Activated CD4-positive, alpha-beta T cell treated with anti-CD3 and anti-CD28 coated beads, Interleukin-10, Interleukin-2, amounts not matched to agents 100 ng/mL and 50 ng/mL, durations not matched to agents 16 hours and 8 hours (primary cell): Measurements from ENCODE around the gene PUS1.

Experiments used
- DNase-seq: peaks from one replicate; pipeline ENCODE4 v3.0.0-alpha.2; 2020

PUS1 gene

DNA sequence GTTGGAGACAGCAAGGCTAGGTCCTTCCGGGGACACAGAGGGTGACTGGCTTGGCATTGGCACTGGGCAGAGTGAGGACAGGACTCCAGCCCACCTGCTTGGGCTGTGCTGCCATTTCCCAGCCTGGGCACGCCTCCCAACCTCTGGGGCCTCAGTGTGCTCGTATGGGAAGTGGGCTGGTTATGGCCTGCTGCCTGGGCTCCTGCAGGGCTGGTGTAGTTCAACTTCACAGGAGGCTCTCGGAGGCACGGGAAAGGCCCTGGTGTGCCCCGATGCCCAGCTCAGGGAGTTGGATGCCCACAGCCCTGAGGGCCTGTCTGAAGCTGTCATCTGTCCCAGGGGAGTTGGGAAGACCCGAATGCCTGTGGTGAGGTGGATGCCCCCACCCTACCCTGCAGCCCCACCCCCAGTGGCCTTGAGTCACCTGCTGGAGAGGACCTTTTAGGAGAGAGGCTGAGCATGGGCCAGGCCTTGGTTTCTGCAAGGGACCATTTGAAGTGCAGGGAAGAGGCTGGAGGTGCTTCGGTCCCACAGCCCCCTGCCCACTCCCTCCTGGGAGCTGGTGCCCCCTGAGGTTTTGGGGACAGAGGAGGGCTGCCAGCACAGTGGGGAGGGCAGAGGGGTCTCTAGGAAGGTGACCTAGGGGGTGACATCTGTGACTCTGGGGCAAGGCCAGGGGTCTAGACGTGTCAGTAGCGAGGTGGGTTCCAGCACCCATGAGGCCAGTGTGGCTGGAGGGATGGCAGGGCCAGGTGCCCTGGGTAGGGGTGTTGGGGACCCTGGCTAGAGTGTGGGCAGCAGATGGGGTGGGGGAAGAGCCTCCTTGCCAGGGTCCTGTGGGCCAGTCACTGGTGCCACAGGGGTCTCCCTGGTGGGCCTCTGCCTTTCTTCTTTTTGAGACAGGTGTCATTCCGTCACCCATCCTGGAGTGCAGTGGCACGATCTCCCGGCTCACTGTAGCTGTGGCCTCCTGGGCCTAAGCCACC is 25.5 kb upstream of the PUS1 start:
- no peak for DNase-seq

DNA sequence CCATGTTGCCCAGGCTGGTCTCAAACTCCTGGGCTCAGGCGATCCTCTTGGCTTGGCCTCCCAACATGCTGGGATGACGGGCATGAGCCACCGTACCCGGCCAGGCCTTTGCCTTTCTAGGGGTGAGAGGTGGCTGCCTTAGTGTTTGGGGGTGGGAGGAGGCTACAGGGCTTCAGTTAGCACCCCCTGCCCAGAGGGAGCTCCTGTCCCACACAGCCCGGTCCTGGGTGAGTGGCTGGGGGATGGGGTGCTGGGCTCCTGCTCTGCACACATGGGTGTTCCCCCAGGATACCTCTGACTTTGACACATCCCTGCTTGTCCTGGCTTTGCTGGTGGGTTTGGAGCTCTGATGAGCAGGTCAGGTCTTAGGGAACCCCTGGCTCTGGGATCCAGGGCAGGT is 24.7 kb upstream of the PUS1 start:
- no peak for DNase-seq

DNA sequence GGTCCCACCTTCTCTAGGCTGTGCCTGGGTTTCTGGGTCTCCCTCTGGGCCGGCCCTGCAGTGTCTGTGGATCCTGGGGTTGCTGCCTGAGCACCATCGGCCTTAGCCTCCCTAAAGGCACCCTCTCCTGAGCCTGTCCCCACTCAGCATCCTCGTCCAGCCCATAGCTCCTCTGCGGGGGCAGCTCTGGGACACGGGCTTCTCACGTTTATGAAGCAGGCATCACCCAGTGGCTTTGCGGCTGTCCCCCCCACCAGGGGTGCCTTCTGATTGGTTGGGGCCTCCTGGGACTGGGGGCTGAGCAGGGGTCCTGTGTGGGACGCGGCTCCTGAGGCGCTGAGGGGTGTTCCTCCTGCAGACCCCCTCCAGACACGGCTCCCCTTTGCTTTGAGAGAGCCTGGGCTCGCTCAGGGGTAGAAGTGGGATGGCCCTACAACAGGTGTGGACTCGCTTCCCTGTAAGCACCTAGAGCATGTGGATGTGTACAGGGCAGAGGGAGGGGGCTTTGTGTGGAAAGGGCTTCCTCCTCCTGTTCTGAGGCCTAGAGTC is 23.9 kb upstream of the PUS1 start:
- DNase-seq, result no peak

DNA sequence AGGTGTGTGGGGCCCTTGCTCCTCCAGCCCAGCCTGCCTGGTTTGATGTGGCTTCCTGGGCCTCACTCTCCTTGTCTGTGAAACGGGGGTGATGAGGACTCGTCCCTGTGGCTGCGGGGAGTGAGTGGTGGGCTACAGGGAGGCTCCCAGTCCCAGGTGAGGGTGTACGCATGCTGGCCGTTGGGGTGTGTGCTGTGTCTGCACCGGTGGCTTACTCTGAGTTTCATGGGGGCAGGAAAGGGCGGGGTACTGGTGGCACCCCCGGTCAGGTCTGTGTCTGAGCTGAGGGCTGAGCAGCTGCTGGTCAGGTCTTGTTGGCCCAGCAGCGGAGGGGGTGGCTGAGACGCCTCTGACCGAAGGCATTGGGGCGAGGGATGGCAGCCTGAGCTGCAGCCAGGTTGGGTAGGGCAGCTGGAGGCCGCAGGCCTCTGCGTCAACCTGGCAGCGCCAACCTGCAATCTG is 23.4 kb upstream of the PUS1 start:
- DNase-seq, result no peak

DNA sequence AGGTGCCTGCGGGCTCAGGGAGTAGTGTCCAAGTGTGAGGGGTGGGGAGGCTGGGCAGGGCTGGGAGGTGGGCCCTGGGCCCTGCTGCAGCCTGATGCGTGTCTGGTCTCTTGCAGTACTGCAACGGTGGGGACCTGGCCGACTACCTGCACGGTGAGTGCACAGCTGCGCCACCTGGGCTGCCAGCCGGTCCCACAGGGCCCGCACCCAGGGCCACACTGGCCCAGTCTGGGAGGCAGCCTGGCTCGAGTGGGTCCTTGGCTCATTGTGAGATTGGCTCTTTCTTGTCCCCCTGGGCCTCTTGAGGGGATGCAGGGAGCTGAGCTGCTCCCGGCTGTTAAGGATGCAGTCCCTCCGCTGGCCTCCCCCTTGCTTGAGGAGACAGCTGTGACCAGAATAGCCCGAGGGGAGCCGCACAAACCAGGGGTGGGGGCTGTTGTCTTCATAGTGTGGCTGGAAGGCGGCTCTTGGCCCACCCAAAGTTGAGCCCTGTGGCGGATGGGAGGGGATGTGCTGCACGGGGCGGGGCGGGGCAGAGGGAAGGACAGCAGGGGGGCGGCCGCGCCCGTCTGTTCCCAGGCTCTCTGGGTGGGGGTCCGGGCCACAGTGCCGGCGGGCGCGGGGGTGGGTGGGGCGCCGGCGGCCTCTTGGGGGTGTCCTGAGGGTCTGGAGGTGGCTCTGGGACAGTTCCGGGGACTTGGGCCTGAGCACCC is 21.5 kb upstream of the PUS1 start:
- DNase-seq, result no peak

DNA sequence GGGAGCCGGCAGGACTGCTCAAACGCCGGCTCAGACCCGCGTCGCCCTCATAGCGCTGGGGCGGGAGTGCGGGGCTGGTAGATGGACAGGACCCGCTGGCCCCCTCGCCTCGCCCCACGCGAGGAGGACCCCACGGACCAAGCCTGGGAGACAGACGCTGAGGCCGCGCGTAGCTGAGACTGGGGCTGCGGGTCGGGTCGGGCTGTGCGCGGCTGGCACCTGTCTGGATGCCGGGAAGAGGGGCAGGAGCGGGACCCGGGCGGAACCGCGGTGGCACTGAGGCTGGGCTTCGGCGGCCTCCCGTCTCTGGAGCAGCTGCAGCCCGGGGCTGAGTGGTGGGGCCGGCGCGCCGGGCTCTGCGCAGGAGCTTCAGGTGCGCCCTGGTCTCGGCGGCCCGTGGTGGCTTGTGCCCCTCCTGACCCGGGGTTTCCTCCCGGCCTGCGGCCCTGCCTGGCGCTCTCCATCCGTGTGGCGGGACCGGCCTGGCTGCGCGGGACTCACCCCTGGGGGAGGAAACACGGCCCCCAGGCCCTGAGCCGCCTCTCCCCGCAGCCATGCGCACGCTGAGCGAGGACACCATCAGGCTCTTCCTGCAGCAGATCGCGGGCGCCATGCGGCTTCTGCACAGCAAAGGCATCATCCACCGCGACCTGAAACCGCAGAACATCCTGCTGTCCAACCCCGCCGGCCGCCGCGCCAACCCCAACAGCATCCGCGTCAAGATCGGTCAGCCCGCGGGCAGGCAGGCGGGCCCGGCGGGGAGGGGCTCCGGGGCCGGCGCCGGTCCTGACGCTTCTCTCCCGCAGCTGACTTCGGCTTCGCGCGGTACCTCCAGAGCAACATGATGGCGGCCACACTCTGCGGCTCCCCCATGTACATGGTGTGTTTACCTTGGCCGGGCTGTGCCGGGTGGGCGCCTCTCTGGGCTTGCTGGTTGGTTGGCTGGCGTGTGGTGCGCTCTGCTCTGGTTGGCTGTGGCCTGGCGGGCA is 20.7 kb upstream of the PUS1 start:
- no peak for DNase-seq

DNA sequence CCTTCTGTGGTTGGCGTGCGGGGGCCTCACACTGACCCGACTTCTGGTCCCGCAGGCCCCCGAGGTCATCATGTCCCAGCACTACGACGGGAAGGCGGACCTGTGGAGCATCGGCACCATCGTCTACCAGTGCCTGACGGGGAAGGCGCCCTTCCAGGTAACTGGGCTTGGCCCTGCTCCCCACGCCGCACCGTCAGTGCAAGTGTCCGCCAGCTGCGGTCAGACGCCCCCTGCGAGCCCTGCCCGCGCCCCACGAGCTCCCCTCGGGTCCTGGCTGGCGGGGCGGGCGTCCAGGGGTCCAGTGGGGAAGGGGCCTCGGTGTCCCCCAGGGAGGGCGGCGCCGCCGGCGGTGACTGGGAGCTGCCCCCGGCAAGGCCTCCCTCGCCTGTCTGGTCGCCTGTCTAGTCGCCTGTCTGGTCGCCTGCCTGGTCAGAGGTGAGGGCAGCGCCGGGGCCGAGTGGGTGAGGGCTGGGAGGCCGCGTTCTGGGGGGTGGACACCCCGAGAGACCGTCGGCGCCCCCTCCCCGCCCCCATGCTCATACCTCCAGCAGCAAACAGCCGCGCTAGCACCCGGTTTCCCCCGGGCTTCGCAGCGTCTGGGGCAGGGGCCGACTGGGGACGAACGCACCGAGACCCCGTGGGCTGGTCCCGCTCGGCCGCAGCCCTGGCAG is 19.9 kb upstream of the PUS1 start:
- no peak for DNase-seq

DNA sequence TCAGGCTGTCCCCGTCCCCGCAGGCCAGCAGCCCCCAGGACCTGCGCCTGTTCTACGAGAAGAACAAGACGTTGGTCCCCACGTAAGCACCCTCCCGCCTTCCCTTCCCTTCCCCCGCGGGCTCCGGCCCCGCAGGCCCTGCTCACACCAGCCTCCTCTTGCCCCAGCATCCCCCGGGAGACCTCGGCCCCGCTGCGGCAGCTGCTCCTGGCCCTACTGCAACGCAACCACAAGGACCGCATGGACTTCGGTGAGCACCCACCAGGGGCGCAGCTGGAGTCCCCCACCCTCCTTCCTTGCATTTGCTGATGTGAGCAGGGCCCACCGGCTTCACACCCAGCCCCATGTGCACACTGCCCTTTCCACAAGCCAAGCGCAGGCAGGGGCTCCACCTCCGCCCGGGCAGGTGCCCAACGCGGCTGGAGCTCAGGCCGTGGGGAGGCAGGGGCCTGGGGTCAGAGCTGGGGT is 19.3 kb upstream of the PUS1 start:
- no peak for DNase-seq

DNA sequence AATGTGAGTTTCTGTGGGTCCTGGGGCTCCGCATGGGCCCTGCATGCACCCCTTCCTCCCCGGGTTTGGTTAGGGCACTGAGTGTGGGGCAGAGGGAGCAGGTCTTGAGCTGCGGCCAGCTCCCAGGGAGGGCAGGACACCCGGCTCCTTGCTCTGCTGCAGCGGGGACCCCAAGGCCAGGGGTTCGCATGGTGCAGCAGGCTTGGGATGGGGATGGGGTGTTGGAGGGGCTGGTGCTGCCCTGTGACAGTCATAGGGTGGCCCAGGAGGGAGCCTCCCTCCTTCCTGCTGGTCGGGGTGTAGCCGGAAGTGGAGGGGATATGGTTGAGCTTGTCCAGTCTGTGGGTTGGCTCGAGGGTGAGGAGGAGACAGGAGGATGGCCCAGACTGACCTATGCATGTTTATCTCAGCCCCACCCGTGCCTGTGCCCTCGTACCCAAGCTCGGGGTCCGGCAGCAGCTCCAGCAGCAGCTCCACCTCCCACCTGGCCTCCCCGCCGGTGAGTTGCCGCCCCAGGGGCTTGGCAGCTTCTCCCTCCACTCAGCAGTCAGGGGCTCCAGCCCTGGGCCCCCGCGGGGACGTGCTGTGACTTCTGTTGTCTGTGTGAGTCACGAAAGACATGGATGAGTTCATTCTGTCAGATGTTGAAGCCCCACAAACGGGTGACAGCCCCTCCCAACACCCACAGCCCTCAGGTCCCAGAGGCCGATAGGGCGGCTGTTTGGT is 18.6 kb upstream of the PUS1 start:
- no peak for DNase-seq

DNA sequence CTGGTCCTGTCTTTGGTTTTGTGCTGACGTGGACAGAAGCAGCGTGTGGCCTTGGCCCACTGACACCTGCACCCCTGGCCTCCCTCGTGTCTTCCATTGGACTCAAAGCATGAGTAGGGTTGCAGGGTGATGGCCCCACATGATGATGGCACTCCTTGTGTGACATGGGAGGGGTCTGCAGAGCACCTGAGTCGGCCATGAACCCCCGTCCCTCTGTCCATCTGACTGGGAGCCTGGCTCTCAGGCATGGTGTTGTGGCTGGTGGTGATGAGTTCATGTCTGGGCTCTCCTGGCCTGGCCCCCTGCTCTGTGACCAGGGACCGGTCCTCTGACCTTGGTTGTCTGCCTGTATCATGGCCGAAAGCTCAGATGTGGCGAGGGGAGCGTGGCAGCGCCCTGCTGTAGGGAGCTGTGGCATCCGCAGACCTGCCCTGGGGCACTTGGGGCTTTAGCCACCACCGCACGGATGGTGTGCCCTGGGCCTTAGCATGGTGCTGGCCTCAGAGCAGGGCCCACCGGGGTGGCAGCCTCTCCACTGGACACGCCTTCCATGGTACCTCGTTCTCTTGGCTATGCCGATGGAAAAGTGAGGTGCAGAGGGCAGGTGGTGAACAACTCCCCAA is 17.9 kb upstream of the PUS1 start:
- DNase-seq, result no peak

DNA sequence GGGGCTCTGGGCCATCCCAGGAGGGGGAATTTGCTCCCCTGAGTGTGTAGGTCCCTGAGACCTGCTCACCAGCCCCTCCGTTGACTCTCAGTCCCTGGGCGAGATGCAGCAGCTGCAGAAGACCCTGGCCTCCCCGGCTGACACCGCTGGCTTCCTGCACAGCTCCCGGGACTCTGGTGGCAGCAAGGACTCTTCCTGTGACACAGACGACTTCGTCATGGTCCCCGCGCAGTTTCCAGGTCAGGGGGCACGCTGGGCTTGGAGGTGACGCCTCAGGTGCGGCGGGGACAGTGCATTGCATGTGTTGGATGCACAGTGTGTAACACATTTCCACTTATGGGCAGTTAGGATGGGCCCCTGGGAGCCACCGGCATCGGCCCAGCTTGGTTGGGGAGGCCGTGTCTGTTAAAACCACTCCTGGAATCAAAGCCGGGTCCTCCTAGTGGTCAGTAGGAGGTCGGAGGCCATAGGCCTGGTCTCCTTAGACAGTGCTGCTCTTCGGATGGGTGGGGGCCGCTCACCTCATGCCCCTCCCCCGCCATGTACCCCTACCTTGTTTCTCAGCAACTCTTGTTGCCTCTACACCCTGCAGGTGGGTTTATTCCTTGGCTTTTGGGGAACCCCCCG is 17.1 kb upstream of the PUS1 start:
- no peak for DNase-seq

DNA sequence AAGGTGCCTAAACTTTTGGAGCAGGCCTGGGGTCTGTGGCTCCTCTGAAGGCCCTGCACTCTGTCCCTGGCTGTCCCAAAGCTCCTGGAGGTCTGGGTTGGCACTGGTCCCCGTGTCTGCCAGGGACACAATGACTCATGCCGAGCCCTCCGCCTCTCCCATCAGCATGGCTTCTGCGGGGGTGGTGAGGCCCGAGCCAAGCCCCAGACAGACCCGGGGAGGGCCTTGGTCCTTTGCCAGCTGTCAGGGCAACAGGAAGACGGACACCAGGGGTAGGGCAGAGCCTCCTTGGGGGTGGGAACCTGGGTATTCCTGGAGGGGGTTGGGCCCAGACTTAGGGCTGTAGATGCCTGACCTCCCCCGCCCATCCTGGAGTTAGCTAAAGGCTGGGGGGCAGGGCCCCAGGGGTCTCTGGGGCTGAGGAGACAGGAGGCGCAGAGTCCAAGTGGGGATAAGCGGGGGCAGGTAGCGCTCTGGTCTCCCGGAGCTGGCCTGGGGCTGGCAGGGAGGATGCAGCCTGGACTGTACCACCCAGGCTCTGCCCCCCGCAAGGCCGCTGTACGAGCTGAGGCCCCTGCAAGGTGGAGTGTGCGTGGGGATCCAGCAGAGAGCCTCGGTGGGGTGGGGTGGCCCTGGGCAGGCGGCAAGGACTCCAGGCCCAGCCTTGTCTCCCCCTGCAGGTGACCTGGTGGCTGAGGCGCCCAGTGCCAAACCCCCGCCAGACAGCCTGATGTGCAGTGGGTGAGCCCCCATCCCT is 16.4 kb upstream of the PUS1 start:
- no peak for DNase-seq

DNA sequence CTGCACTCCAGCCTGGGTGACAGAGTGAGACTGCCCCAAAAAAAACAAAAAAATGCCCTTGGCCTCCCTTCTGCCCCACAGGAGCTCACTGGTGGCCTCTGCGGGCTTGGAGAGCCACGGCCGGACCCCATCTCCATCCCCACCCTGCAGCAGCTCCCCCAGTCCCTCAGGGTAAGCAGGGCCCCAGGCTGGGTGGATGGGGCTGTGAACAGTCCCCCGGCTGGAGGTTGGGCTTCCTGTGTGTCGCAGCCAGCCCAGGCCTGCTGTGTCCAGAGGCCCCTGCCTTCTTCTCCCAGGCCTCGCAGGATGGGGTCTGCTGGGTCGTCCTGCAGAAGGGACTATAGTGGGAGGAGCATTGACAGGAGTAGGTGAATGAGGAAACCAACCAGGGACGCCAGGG is 15.4 kb upstream of the PUS1 start:
- no peak for DNase-seq

DNA sequence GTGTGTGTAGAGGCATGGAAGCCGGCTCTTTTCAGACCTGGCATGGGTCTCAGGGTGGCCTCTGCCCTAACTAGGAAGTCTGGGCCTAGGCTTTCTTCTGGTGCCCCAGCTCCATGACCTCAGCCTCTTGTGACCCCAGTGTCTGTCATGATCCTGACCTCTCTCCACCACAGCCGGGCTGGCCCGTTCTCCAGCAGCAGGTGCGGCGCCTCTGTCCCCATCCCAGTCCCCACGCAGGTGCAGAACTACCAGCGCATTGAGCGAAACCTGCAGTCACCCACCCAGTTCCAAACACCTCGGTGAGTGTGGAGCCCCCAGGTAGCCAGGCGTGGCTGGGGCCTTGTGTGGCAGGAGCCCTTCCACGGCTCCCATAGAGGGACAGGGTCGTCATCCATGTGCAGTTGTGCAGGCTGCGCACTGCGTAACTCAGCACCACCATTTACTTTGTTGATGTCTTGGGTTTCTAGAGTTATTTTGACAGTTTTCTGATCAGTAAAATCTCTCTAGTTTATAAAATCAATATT is 14.8 kb upstream of the PUS1 start:
- no peak for DNase-seq

DNA sequence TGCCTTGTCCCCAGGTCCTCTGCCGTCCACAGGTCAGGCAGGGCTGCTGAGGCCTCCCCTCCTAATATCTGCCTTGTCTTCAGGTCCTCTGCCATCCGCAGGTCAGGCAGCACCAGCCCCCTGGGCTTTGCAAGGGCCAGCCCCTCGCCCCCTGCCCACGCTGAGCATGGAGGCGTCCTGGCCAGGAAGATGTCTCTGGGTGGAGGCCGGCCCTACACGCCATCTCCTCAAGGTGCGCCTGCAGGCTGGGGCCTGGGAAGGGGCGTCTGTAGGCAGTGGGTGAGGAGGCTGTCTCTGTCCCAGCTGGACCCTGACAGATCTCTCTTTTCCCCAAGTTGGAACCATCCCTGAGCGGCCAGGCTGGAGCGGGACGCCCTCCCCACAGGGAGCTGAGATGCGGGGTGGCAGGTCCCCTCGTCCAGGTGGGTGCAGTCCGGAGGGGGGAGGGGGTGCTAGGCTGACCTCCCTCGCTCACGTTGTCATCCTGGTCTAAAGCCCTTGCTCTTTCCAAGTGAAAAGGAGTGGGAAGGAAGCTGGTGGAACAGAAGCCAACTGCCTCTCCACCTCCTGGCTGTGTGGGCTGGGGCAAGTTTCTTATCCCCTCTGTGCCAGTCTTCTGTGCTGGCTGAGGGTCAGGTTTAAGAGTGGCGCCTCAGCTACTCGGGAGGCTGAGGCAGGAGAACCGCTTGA is 13.9 kb upstream of the PUS1 start:
- DNase-seq, result no peak

DNA sequence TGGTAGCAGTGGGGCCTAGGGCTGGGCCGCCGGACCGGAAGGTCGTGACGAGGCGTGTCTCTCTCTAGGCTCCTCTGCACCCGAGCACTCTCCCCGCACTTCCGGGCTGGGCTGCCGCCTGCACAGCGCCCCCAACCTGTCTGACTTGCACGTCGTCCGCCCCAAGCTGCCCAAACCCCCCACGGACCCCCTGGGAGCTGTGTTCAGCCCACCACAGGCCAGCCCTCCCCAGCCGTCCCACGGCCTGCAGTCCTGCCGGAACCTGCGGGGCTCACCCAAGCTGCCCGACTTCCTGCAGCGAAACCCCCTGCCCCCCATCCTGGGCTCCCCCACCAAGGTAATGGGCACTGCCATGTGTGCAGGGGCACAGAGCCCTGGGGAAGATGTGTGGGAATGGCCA is 13.3 kb upstream of the PUS1 start:
- no peak for DNase-seq

DNA sequence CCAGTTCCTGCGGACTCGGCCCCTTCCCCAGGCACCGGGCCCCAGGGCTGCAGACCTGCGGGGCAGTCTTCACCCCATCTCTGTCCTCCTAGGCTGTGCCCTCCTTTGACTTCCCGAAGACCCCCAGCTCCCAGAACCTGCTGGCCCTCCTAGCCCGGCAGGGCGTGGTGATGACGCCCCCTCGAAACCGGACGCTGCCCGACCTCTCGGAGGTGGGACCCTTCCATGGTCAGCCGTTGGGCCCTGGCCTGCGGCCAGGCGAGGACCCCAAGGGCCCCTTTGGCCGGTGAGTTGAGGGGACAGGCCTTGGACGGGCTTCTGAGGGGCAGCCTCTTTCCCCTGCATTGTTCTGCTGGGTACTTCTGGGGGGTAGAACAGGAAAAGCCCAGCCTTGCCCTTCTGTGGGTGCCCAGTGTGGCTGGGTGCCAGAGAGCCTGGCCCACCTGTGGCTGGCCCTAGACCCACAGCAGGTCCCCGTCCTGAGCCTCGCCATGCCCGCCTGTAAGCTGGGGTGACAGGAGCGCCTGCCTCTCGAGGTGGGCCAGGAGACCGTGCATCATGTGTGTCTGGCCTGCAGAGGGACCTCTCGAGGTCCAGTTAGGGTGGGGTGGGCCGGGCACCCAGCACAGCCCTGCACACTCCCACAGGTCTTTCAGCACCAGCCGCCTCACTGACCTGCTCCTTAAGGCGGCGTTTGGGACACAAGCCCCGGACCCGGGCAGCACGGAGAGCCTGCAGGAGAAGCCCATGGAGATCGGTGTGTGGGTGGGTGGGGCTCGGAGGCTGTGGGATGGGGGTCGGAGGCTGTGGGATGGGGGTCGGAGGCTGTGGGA is 12.6 kb upstream of the PUS1 start:
- no peak for DNase-seq
